ENCODE measurements around the gene MDFIC2. TPM values are rescaled to one million over a fixed set of nuclear protein-coding genes. Genes with fewer than 3 reads are reported as not detected.

MDFIC2 gene
- total and polyA plus RNA-seq, 2 experiments from 2014 or later = not detected

GRCh38 chr3:70248856-70249255 is 63.6 kb downstream of the MDFIC2 start:
- Mint-ChIP-seq H3K36me3 (ENCODE audit: low read depth) (no peaks in the 10 kb centered on the region), H3K27me3 (ENCODE audit: insufficient read depth, low read depth, poor library complexity) (no peaks in the 10 kb centered on the region), H3K9me3 (no peaks in the 10 kb centered on the region), H3K4me3 (no peak overlapping the region), H3K4me1 (peaks cover 17% of the 10 kb centered on the region), H3K27ac (no peak overlapping the region)
- Histone ChIP-seq H3K4me3 (no peak overlapping the region), H3F3A (replicated peaks; ENCODE audit: low read depth) (no peaks in the 10 kb centered on the region), H3K79me2 (replicated peaks; ENCODE audit: insufficient read depth) (no peaks in the 10 kb centered on the region), H3K4me2 (no peak overlapping the region), H2AFZ (no peak overlapping the region), H3K9me2 (ENCODE audit: insufficient read depth) (peaks cover 6% of the 10 kb centered on the region; the same call in 1 of the 2 replicates), H4K20me1 (replicated peaks; ENCODE audit: insufficient read depth) (no peaks in the 10 kb centered on the region), H3K27me3 (ENCODE audit: insufficient read depth) (no peaks in the 10 kb centered on the region), H3K36me3 (ENCODE audit: insufficient read depth) (no peaks in the 10 kb centered on the region), H3K27ac (ENCODE audit: low read depth) (no peak overlapping the region), H3K4me1 (ENCODE audit: insufficient read depth) (peaks cover 19% of the 10 kb centered on the region)
- ATAC-seq (no peak), DNase-seq (ENCODE audit: low spot score) (no peak)
- TF ChIP-seq POLR2AphosphoS5 (IDR thresholded peaks at IDR 0.05; ENCODE audit: low read depth) (no peak), ZNF114 (CRISPR knock-in tag; IDR thresholded peaks at IDR 0.05) (no peak), EZH2phosphoT487 (IDR thresholded peaks at IDR 0.05; ENCODE audit: unreplicated experiment) (no peak), NANOG (IDR thresholded peaks at IDR 0.05; ENCODE audit: borderline replicate concordance) (no peak), ETS1 (IDR thresholded peaks at IDR 0.05) (no peak), CREB1 (CRISPR knock-in tag; IDR thresholded peaks at IDR 0.05; ENCODE audit: low read depth) (no peak), ZNF462 (CRISPR knock-in tag; IDR thresholded peaks at IDR 0.05) (no peak), JUNB (IDR thresholded peaks at IDR 0.05; ENCODE audit: unreplicated experiment) (no peak), STAT1 (IDR thresholded peaks at IDR 0.05; ENCODE audit: unreplicated experiment) (no peak)
